DOHH2 (cell line): ENCODE measurements around the gene DLX3.

Experiments used
- CTCF ChIP-seq: fragments of 200-600 bp; sonication (generic); IDR thresholded peaks from one replicate; pipeline ENCODE4 v1.5.1; 2014; ENCODE audit warnings: antibody characterized with exemption, mild to moderate bottlenecking, low read depth, low read length; ENCODE audit not compliant: poor library complexity, severe bottlenecking
- EZH2phosphoT487 ChIP-seq: fragments of 200-600 bp; sonication (generic); IDR thresholded peaks from 2 replicates; pipeline ENCODE4 v1.6.1; 2017; ENCODE audit warnings: borderline replicate concordance, mild to moderate bottlenecking, antibody characterized with exemption, low read length, moderate library complexity, mixed read lengths

GRCh38 chr17:49969795-49970389, 25.1 kb downstream of the DLX3 start:
- TF ChIP-seq CTCF (no peak), EZH2phosphoT487 (no peak)
